GM10266 (cell line): ENCODE data around the gene AKAP13.

Experiments used
- DNase-seq: peaks from one replicate; pipeline ENCODE4 v3.0.0; 2012; ENCODE audit errors: extremely low spot score
- TF ChIP-seq, protein P1 (sequence below): IDR thresholded peaks from 2 replicates; pipeline ENCODE4 v1.5.1; 2012; ENCODE audit warnings: mild to moderate bottlenecking, low read depth; ENCODE audit not compliant: control insufficient read depth, insufficient read depth; ENCODE audit errors: missing control alignments

AKAP13 gene

DNA sequence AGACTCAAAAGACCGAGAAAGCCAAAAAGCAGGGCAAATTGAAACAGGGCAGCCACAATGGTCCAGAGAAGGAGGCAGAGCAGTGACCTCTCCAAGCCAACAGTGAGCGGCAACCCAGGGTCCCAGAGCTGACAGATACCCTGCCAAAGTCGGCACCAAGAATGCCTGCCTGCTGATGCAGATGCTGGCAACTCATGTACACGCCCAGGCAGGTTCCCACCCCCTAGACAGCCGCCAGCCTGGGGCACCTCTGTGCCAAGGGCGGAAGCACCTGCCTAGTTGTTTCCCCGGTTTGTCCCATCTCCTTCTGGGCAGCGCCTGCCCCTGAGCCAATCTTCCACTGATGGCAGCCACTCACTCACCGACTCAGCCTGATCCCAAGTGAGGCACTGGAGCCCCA, 392.3 kb downstream of the AKAP13 start:
- TF ChIP-seq, protein P1, sequence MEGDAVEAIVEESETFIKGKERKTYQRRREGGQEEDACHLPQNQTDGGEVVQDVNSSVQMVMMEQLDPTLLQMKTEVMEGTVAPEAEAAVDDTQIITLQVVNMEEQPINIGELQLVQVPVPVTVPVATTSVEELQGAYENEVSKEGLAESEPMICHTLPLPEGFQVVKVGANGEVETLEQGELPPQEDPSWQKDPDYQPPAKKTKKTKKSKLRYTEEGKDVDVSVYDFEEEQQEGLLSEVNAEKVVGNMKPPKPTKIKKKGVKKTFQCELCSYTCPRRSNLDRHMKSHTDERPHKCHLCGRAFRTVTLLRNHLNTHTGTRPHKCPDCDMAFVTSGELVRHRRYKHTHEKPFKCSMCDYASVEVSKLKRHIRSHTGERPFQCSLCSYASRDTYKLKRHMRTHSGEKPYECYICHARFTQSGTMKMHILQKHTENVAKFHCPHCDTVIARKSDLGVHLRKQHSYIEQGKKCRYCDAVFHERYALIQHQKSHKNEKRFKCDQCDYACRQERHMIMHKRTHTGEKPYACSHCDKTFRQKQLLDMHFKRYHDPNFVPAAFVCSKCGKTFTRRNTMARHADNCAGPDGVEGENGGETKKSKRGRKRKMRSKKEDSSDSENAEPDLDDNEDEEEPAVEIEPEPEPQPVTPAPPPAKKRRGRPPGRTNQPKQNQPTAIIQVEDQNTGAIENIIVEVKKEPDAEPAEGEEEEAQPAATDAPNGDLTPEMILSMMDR, result no peak
- no peak for DNase-seq

DNA sequence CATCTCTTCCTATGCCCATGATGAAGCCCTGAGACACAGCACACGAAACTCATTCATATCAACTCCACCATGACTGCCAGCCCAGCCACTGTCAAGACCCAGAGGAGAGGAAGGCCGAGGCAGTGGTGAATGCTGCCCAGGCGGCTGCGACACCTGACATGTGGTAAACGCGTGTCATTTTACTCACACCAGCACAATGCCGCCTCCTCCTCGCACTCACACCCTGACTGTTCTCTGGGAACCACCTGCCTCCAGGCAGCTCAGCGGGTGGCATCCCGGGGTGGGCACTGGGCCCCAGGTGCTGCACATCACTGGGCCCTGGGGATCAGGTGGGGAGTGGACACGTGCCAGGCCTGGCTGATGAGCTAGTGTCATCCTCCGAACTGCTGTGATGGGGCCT, 392.8 kb downstream of the AKAP13 start:
- TF ChIP-seq, protein P1, result no peak
- no peak for DNase-seq

DNA sequence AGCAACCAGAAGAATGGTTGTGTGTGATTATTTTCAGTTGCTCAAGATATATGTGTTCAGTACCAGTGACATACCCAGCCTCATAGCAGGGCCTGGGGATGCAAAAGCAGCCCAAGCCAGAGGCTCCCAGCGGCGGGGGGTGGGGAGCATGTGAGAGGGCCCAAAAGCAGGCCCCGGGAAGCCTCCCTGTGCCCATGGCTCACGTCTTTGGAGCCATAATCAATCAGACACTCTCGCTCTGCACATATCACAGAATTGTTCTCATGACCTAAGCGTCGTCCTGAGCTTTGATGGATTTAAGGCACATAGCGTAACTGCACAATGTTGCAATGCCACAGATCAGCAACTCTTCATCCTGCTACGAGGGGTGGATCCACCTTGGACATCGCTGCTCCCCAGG, 393.6 kb downstream of the AKAP13 start:
- DNase-seq, result no peak
- TF ChIP-seq, protein P1, result no peak

DNA sequence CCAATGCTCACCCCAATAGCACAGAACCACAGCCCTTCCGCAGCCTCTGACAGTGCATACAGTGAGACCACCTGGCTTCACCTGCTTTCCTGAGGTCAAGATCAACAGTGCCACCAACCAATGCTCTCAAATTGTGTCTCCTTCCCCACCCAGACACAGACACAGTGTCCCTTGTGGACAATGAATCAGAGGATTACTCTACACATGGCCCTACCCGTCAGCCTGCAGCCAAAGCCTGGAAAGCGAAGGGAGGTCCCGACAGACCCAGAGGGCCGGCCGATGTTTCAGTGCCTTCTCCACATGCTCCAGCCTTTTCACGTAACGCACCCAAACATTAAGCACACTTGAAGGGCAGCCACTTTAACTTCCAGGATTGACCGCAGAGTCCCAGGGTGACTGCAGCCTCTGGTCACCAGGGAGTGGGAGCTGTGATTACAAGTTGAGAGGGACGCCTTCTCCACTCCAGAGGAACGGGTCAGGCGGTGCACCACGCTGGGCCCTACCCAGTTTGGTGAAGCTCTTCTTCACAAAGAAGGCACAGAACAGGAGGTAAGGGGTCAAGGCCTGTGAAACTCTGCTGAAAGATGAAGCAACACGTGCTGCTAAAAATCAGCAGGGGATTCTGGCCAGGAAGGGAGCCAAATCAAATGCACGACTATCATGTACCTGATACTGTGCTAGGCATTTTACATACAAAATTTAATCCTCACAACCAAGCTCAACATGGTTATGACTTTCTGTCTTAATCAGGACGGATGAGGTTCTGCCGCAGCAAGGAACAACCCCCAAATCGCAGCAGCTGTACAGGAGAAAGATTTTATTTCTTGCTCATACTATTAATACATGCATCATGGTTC, 397.1 kb downstream of the AKAP13 start:
- TF ChIP-seq, protein P1, result no peak
- DNase-seq, result no peak

DNA sequence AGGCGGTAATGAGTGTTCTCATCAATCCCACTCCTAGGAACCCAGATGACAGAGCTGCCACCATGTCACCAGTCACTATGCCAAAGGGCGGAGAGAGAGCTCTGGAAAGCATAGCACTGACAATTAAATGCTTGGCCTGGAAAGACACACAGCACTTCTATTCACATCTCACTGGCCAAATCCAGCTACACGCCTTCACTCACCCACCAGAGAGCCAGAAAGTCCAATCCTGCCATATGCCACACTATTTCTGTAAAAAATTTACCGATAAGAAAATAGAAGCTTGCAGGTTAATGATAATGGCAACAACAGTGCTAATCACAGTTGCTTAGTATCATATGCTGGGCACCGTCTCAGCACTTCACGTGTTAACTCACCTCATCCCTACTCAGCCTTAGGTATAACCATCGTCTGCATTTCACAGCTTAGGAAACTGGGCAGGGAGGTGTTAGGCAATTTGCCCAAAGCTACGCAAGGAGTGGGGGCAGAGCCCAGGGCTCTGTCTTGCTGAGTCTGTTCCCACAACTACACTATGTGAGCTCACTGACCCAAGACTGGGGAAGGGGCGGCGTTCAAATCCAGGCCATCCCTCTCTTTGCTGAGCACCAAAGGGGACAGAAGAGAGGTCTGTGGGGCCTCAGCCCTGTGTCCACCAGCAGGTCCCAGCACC, 397.8 kb downstream of the AKAP13 start:
- DNase-seq, result no peak
- TF ChIP-seq, protein P1, result no peak

DNA sequence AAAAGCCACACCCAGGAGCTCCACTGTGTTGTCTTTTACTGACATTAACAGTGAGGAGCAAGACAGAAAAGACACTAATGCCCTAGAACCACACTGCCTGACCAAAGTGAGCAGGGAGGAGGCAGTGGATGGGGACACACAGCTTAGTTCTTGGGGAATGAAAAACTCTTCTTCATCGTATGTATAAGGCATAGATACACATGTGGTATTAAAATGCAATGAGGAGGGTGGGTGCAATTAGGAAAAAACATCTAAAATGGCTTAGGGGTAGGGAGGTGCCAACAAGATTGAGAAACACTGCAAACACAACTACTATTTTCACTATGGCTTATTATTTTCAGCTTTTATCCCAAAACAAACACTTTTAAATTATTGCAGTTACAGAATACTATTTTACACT, 398.8 kb downstream of the AKAP13 start:
- TF ChIP-seq, protein P1, result no peak
- DNase-seq, result no peak
